OCI-LY7 (cell line): ENCODE data around the gene CALM3.

Source experiments
- CTCF ChIP-seq: fragments of 200-600 bp; sonication (generic); conservative IDR thresholded peaks from 2 replicates; pipeline ENCODE4 v1.5.1; 2014; ENCODE audit warnings: mild to moderate bottlenecking, antibody characterized with exemption, low read length, moderate library complexity, mixed read lengths
- EZH2phosphoT487 ChIP-seq: fragments of 200-600 bp; sonication (generic); IDR thresholded peaks from 2 replicates; pipeline ENCODE4 v1.6.1; 2018; ENCODE audit warnings: low read depth, borderline replicate concordance, mild to moderate bottlenecking, mixed run types, antibody characterized with exemption, low read length, moderate library complexity, mixed read lengths

GRCh38 chr19:46609511-46610412 is 8.6 kb downstream of the CALM3 start:
- TF ChIP-seq CTCF (no peak), EZH2phosphoT487 (no peak)
